ENCODE results near the gene KCNC3. TPM values are rescaled to one million over a fixed set of nuclear protein-coding genes. Genes with fewer than 3 reads are reported as not detected.
"Not testable (repeated sequence)": the region's sequence is repeated elsewhere in the genome, so short reads cannot be mapped to it uniquely, and the experiment has no call there.

KCNC3 gene
- polyA plus RNA-seq, 1 donor from 2014 or later: 0.97 TPM

- no peaks in the 10 kb centered on the region for H3K36me3 ChIP-seq (ENCODE audit: insufficient read depth, low read length)
- H3K4me3 ChIP-seq (ENCODE audit: low read length): no peak overlapping the region
Observed at GRCh38 chr19:50340331-50340730, 11.2 kb upstream of the KCNC3 start.

GRCh38 chr19:50337031-50337430 lies 7.9 kb upstream of the KCNC3 start:
- not testable (repeated sequence) for H3K9me2 ChIP-seq (ENCODE audit: insufficient read depth, low read length); H3F3A ChIP-seq (ENCODE audit: insufficient read depth, low read length, poor library complexity, severe bottlenecking); H3K9ac ChIP-seq (ENCODE audit: low read length); H3K36me3 ChIP-seq (ENCODE audit: insufficient read depth, low read length); H3K4me3 ChIP-seq (ENCODE audit: low read length); H3K9me3 ChIP-seq (ENCODE audit: low read length); H3K4me2 ChIP-seq (ENCODE audit: low read length); H2AFZ ChIP-seq (ENCODE audit: low read depth, low read length); H4K20me1 ChIP-seq (ENCODE audit: insufficient read depth); H3K27ac ChIP-seq (ENCODE audit: low read length); H3K27me3 ChIP-seq (ENCODE audit: insufficient read depth, low read depth, low read length); H3K79me2 ChIP-seq (replicated peaks; ENCODE audit: insufficient read depth, low read length)

More at GRCh38 chr19:50340331-50340730, 11.2 kb upstream of the KCNC3 start:
- no peaks in the 10 kb centered on the region for H4K20me1 ChIP-seq (ENCODE audit: insufficient read depth)
- H3K79me2 ChIP-seq (replicated peaks; ENCODE audit: insufficient read depth, low read length): no peaks in the 10 kb centered on the region
- no peaks in the 10 kb centered on the region for H3K9me2 ChIP-seq (ENCODE audit: insufficient read depth, low read length)
- H3K27ac ChIP-seq (ENCODE audit: low read length): no peak overlapping the region
- no peak overlapping the region for H3K9ac ChIP-seq (ENCODE audit: low read length)
- H3F3A ChIP-seq (ENCODE audit: insufficient read depth, low read length, poor library complexity, severe bottlenecking): no peaks in the 10 kb centered on the region
- H3K9me3 ChIP-seq (ENCODE audit: low read length): no peaks in the 10 kb centered on the region
- H3K27me3 ChIP-seq (ENCODE audit: insufficient read depth, low read depth, low read length): no peaks in the 10 kb centered on the region
- H3K4me2 ChIP-seq (ENCODE audit: low read length): no peak overlapping the region
- TF ChIP-seq EZH2 (IDR thresholded peaks at IDR 0.05; ENCODE audit: borderline replicate concordance, insufficient read depth, low read length, poor library complexity, severe bottlenecking) (no peak), SMC3 (conservative IDR thresholded peaks at IDR 0.05; ENCODE audit: poor library complexity) (no peak), POLR2AphosphoS5 (IDR thresholded peaks at IDR 0.05) (no peak), EP300 (conservative IDR thresholded peaks at IDR 0.05; ENCODE audit: poor library complexity, severe bottlenecking) (no peak), RAD21 (conservative IDR thresholded peaks at IDR 0.05) (no peak)
- no peak overlapping the region for H2AFZ ChIP-seq (ENCODE audit: low read depth, low read length)

- no peaks in the 10 kb centered on the region for H3K9me2 ChIP-seq (ENCODE audit: insufficient read depth, low read length)
- H3K9ac ChIP-seq (ENCODE audit: low read length): no peak overlapping the region
- no peaks in the 10 kb centered on the region for H3K36me3 ChIP-seq (ENCODE audit: insufficient read depth, low read length)
- H3K9me3 ChIP-seq (ENCODE audit: low read length): no peaks in the 10 kb centered on the region
- no peaks in the 10 kb centered on the region for H3K79me2 ChIP-seq (replicated peaks; ENCODE audit: insufficient read depth, low read length)
- H3F3A ChIP-seq (ENCODE audit: insufficient read depth, low read length, poor library complexity, severe bottlenecking): no peaks in the 10 kb centered on the region
- TF ChIP-seq CTCF (IDR thresholded peaks at IDR 0.05; ENCODE audit: poor library complexity, severe bottlenecking) (no peak), EP300 (conservative IDR thresholded peaks at IDR 0.05; ENCODE audit: poor library complexity, severe bottlenecking) (no peak), MXI1 (conservative IDR thresholded peaks at IDR 0.05; ENCODE audit: poor library complexity, severe bottlenecking) (no peak), POLR2AphosphoS5 (IDR thresholded peaks at IDR 0.05) (no peak), REST (IDR thresholded peaks at IDR 0.05; ENCODE audit: borderline replicate concordance) (no peak), SMC3 (conservative IDR thresholded peaks at IDR 0.05; ENCODE audit: poor library complexity) (no peak), TAF1 (IDR thresholded peaks at IDR 0.05; ENCODE audit: low read depth) (no peak), EZH2 (IDR thresholded peaks at IDR 0.05; ENCODE audit: borderline replicate concordance, insufficient read depth, low read length, poor library complexity, severe bottlenecking) (no peak), RAD21 (conservative IDR thresholded peaks at IDR 0.05) (no peak)
- H2AFZ ChIP-seq (ENCODE audit: low read depth, low read length): no peak overlapping the region
- no peak overlapping the region for H3K27ac ChIP-seq (ENCODE audit: low read length)
- no peaks in the 10 kb centered on the region for H3K27me3 ChIP-seq (ENCODE audit: insufficient read depth, low read depth, low read length)
- H4K20me1 ChIP-seq (ENCODE audit: insufficient read depth): no peaks in the 10 kb centered on the region
- no peak overlapping the region for H3K4me3 ChIP-seq (ENCODE audit: low read length)
- no peak overlapping the region for H3K4me2 ChIP-seq (ENCODE audit: low read length)
Observed at GRCh38 chr19:50334741-50335421, 5.7 kb upstream of the KCNC3 start.
